ENCODE measurements around the gene OR51I1. TPM values are rescaled to one million over a fixed set of nuclear protein-coding genes. Genes with fewer than 3 reads are reported as not detected.

Gene OR51I1
- total RNA-seq, 1 experiment from 2014 or later = not detected

- peaks cover 0 to 6% of the 10 kb centered on the region in 2 experiments; a peak in 2 of 5 replicates for H3K9me3 Mint-ChIP-seq
- Histone ChIP-seq H3K9ac (ENCODE audit: extremely low read depth, insufficient read length, low read length) (no peak overlapping the region), H3K23ac (ENCODE audit: insufficient read length, low read depth, low read length) (no peak overlapping the region), H2BK12ac (ENCODE audit: insufficient read length, low read depth, low read length) (no peak overlapping the region), H3K79me1 (ENCODE audit: insufficient read depth, low read depth, low read length, poor library complexity, severe bottlenecking) (no peaks in the 10 kb centered on the region), H3K79me2 (ENCODE audit: insufficient read depth, low read length) (no peaks in the 10 kb centered on the region), H2BK5ac (ENCODE audit: insufficient read length, low read length) (no peak overlapping the region), H3K14ac (ENCODE audit: insufficient read depth, low read length) (no peak overlapping the region), H2AK5ac (ENCODE audit: insufficient read length, low read length) (no peak overlapping the region), H3K27me3 (ENCODE audit: insufficient read depth, low read length) (no peaks in the 10 kb centered on the region), H2BK20ac (ENCODE audit: low read depth, low read length, poor library complexity, severe bottlenecking) (no peak overlapping the region), H2AFZ (ENCODE audit: low read length) (no peak overlapping the region), H2BK120ac (ENCODE audit: low read depth, low read length, poor library complexity, severe bottlenecking) (no peak overlapping the region), H3K23me2 (ENCODE audit: insufficient read length, low read depth, low read length, poor library complexity, severe bottlenecking) (no peaks in the 10 kb centered on the region), H3K4me1 (ENCODE audit: insufficient read depth, low read length) (no peaks in the 10 kb centered on the region), H3K18ac (ENCODE audit: insufficient read length, low read depth, low read length) (no peak overlapping the region), H3T11ph (ENCODE audit: low read length) (no peak overlapping the region), H3K27ac (ENCODE audit: insufficient read length, low read depth, low read length) (no peak overlapping the region), H4K20me1 (ENCODE audit: control insufficient read depth, insufficient read depth, insufficient read length) (no peaks in the 10 kb centered on the region), H2BK15ac (ENCODE audit: low read depth, low read length) (no peak overlapping the region), H3K4ac (ENCODE audit: low read depth, low read length) (no peak overlapping the region), H3K4me2 (ENCODE audit: insufficient read depth, insufficient read length, low read length) (no peak overlapping the region), H3K56ac (ENCODE audit: insufficient read length, low read depth, low read length) (no peak overlapping the region), H4K91ac (ENCODE audit: insufficient read length, low read depth, low read length) (no peak overlapping the region), H3K9me3 (ENCODE audit: control insufficient read depth, low read depth, low read length) (no peaks in the 10 kb centered on the region), H4K8ac (replicated peaks; ENCODE audit: insufficient read length, low read depth, low read length) (no peak overlapping the region), H4K5ac (ENCODE audit: insufficient read length, low read depth, low read length) (no peak overlapping the region)
- TF ChIP-seq CTCF (conservative IDR thresholded peaks at IDR 0.05) = no peak
- H3K4me1 Mint-ChIP-seq = peaks cover 4 to 7% of the 10 kb centered on the region in 2 experiments; a peak in 2 of 4 replicates
- H3K4me3 Mint-ChIP-seq = no peak overlapping the region
- no peak for DNase-seq
- no peak overlapping the region; a peak in 1 of 7 replicates for H3K27ac Mint-ChIP-seq
- H3K36me3 Mint-ChIP-seq (ENCODE audit: insufficient read depth in 1 of 3, low read depth in 3 of 3) = no peaks in the 10 kb centered on the region; a peak in 1 of 7 replicates
- peaks cover 3% of the 10 kb centered on the region for H3K27me3 Mint-ChIP-seq (ENCODE audit: low read depth)
Observed at GRCh38 chr11:5398936-5399335, 42.4 kb downstream of the OR51I1 start.
